GM21737 (cell line): Measurements from ENCODE around the gene FHOD3.
"Not testable (repeated sequence)": the region's sequence is repeated elsewhere in the genome, so short reads cannot be mapped to it uniquely, and the experiment has no call there.

Source experiments
- ATAC-seq: cut with Tn5 transposase; IDR thresholded peaks from one replicate; pipeline ENCODE4 v1.9.1; 2021; ENCODE audit warnings: mild to moderate bottlenecking, moderate library complexity; ENCODE audit not compliant: unreplicated experiment

FHOD3 gene

GRCh38 chr18:36812678-36813077 is 515.2 kb downstream of the FHOD3 start:
- no peak for ATAC-seq

- no peak for ATAC-seq
Measured at GRCh38 chr18:36813101-36813775, 515.7 kb downstream of the FHOD3 start.

GRCh38 chr18:36813824-36814223 is 516.3 kb downstream of the FHOD3 start:
- ATAC-seq: no peak

- no peak for ATAC-seq
Measured at GRCh38 chr18:36814994-36815393, 517.5 kb downstream of the FHOD3 start.

- ATAC-seq: not testable (repeated sequence)
Measured at GRCh38 chr18:36816096-36816495, 518.6 kb downstream of the FHOD3 start.

GRCh38 chr18:36817039-36817438 is 519.5 kb downstream of the FHOD3 start:
- no peak for ATAC-seq

- ATAC-seq: no peak
Measured at GRCh38 chr18:36818652-36819051, 521.1 kb downstream of the FHOD3 start.

GRCh38 chr18:36819621-36820020 is 522.1 kb downstream of the FHOD3 start:
- ATAC-seq: no peak

- ATAC-seq: no peak
Measured at GRCh38 chr18:36821681-36822080, 524.2 kb downstream of the FHOD3 start.

- ATAC-seq: no peak
Measured at GRCh38 chr18:36825526-36825925, 528.0 kb downstream of the FHOD3 start.

- no peak for ATAC-seq
Measured at GRCh38 chr18:36826556-36826955, 529.0 kb downstream of the FHOD3 start.

GRCh38 chr18:36828157-36828629 is 530.7 kb downstream of the FHOD3 start:
- ATAC-seq: peak; percentile 2

GRCh38 chr18:36828630-36829361 is 531.3 kb downstream of the FHOD3 start, which contains the start of the genes KIAA1328 and TPGS2:
TSS of gene KIAA1328 (plus strand) at chr18:36829127. CDS start at chr18:36829139, 12 bp downstream.
TSS of gene TPGS2 (minus strand) at chr18:36829002. CDS start at chr18:36828767, 235 bp downstream.
- ATAC-seq: peak; percentile 92
